GM19324 (cell line): ENCODE data around the gene NPAS3.

Experiments used
- ATAC-seq: cut with Tn5 transposase; IDR thresholded peaks from one replicate; pipeline ENCODE4 v1.9.1; 2021; ENCODE audit warnings: mild to moderate bottlenecking, moderate library complexity; ENCODE audit not compliant: unreplicated experiment, low FRiP score

Gene NPAS3

GRCh38 chr14:33237115-33237740, 298.5 kb downstream of the NPAS3 start:
- no peak for ATAC-seq

DNA sequence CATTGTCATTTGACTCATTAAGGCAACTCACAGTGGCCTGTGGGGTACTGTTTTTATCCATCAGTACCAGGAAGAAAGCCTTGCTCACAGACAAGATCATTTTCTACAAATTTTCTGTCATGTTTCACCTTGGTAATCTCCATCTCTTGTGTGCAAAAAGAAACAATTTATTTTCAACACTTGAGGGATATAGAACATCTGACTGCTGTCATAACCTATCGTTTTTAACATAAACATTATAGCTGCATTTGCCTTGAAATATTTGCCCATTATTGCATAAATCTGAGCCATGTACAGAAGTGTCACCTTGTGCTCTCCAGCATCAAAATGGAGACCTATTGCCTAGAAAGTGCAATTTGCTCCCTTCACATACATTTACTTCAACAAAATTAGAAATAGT, 300.8 kb downstream of the NPAS3 start:
- no peak for ATAC-seq

DNA sequence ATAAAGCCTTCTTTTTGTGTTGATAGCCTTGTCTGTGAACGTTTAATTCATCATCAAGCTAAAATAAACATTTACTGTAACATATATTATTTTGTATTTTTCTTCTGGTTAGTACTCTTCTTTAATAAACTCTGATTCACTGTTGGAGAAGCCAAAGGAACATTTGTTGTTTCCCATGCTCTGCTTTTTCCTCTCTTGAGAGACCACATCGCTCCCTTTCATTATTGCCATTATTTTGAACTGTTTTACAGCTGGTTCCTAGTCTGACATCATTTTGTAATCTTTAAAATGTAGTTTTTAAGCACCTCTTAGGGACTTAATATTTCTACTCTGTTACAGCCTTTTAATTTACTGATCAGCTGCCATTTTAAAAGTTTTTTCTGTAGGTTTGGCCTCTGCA, 301.8 kb downstream of the NPAS3 start:
- no peak for ATAC-seq

GRCh38 chr14:33241331-33241730, 302.7 kb downstream of the NPAS3 start:
- no peak for ATAC-seq

GRCh38 chr14:33249233-33249820, 310.6 kb downstream of the NPAS3 start:
- ATAC-seq, result no peak

DNA sequence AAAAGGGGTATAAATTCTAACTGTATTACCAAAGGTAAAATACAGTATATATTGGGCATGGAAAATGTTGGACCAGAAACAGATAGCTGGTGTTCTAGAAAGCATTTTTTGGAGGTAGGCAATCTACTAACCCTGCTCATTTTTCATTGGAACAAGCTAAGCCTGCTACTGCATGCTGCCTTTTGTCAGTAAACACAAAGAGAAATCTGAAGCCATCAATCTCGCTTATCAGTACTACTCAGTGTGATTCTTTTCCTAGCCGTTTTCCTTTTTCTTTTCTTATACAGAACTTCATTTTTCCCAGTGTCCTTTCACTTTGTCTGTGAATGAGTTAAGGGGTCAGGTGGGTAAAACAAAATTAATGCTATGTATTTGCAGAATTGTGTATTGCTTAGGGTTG, 312.3 kb downstream of the NPAS3 start:
- ATAC-seq, result no peak

- no peak for ATAC-seq
Measured at GRCh38 chr14:33254342-33254741, 315.7 kb downstream of the NPAS3 start.

DNA sequence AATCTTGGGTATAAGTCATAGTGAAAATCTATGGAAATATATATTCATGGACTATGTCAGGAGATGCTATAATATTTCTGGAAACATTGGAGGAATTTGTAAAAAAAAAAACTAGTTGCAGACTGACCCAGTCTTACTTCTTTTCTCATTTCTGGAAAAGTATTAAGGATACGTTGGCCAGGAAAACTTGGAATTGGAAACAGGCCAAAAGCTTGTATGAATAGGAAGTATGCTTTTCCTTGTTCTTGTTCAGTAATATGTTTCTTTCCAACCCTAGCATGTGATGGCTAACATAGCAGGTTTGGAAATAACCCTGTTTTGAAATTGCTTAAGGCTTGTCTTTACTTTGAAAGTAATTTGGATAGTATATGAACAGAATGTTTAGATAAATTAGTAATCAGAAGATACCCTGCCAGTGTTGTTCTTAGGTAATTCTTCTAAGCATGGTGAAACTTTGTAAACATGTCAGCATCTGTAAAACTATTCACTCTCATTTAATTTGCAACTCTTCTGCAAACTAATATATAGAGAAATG, 316.2 kb downstream of the NPAS3 start:
- no peak for ATAC-seq

DNA sequence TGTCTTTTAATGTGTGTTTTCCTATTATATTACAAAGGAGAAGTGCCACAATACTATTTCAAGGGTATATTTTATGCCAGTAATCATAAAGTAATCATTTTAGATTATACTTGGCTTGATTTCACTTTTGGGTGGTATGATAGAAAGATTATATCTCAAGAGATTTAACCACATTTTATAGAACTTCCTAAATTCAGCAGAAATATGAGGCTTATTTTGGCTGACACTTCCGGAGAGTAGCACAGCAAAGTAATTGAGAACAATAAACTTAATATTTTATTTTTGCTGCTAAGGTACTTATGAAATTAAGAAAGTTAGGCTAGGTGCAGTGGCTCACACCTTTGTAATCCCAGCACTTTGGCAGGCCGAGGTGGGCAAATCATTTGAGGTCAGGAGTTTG, 319.1 kb downstream of the NPAS3 start:
- ATAC-seq, result no peak

DNA sequence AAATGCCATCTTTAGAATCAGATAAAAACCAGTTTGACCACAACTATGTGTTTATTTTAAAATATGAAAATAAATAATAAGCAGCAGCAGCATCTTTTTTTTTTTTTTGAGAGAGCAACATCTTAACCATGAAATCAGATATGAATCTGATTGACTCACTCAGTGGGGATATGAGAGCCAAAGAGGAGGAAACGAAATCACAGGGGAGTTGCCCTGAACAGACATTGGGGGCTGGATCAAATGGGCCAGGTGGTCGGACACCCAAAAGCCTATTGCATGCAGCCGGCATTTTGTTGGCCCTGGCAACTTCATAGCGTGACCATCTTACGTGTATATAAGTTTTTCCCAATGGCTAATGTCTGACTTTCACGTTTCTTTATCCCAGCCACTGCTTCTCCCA, 321.1 kb downstream of the NPAS3 start:
- ATAC-seq, result no peak

- no peak for ATAC-seq
Measured at GRCh38 chr14:33271216-33271615, 332.5 kb downstream of the NPAS3 start.

- ATAC-seq, result no peak
Measured at GRCh38 chr14:33271891-33272290, 333.2 kb downstream of the NPAS3 start.

DNA sequence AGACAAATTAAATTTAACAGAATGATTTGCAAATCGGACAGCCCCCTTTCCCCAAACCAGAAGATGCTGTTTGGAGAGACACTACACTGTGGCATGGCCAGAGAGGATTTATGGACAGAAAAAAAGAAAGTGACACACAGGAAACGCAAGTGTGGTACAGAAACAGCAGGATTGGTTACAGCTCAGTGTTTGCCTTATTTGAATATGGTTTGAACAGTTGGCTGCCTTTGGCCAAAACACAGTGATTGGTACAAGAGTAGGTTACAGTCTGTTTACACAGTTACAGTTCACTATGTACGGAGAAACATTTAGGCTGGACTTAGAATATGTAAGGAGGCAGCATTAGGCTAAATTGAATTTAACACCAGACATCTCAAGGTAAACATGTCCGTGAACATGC, 335.3 kb downstream of the NPAS3 start:
- no peak for ATAC-seq

DNA sequence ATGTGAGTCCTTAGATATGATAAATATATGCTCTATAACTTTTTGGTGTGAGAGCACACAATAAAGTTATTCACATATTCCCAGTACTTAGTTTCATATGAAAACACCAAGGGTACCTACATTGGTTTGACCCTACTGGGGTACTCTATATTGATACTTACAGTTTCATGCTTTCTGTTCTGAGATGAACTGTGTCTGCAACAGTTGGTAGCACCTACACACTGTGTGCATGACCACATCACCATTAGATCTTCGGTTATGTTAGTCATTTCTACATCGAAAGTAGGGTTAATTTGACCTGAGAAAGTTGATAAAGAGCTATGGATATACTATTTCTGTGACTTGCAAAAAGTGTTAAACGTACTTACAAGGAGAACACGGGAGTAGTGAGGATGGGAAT, 337.2 kb downstream of the NPAS3 start:
- ATAC-seq, result no peak

GRCh38 chr14:33279865-33280264, 341.2 kb downstream of the NPAS3 start:
- ATAC-seq, result no peak

- no peak for ATAC-seq
Measured at GRCh38 chr14:33280646-33281045, 342.0 kb downstream of the NPAS3 start.

DNA sequence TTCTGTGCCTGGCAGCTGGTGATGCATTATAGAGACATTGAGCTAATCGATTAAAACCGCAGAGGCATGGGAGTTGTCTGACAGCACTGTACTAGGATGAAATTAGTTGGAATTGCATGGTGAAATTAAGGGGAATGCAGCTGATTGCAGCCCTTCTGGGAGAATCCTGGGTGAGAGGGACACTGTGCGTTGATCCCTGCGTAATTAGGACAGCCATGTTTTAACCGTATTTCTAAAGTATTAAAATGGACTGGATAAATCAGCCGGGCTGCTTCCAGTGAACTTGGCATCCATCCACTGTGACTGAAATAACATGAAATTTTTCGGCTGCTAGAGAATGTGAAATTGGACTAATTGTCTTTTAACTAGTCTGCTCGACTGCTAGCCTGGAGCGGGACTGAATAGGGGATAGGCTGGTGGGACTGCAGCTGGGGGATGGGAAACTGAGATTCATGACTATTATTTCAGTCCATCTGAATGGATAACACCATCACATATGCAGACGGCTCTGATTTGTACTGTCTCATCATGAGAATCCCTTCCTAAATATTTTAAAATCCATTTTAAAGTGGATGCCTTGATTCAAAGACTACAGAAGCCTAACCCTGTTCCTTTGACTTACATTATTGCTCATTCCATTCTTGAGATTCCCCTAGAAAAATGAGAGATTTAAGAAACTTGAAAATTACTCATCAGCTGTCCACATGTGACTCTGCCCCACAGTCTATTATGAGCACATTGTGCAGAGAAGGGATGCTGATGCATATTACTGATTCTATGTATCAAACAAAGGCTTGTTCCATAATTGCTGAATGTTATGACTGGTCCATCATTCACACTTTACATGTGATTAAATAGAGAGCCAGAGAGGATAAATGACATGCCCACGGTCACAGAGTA, 343.9 kb downstream of the NPAS3 start:
- no peak for ATAC-seq

GRCh38 chr14:33285902-33286700, 347.4 kb downstream of the NPAS3 start:
- no peak for ATAC-seq

GRCh38 chr14:33287189-33287588, 348.5 kb downstream of the NPAS3 start:
- no peak for ATAC-seq

GRCh38 chr14:33290641-33291040, 352.0 kb downstream of the NPAS3 start:
- no peak for ATAC-seq
